Measurements from ENCODE around the gene CTNNA3.

CTNNA3 gene

DNA sequence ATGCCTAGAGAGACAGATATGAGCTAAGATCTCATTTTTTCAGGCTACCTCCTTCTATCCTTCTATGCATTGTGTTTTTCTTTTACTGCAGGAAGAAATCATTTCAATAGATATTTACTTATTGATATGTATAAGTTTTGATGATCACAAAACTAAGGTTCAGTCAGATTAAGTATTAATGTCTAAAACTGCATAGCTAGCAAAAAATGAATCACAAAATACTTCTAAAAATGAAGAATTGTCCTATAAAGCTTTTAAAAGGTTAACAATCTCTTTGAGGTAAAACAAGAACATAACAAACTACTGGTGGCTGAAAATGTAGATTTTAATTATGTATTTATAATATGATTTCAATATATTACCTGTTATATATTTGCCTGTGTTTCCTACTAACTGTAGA lies 1403.1 kb downstream of the CTNNA3 start:
- DNase-seq (ENCODE audit: low spot score), result no peak

DNA sequence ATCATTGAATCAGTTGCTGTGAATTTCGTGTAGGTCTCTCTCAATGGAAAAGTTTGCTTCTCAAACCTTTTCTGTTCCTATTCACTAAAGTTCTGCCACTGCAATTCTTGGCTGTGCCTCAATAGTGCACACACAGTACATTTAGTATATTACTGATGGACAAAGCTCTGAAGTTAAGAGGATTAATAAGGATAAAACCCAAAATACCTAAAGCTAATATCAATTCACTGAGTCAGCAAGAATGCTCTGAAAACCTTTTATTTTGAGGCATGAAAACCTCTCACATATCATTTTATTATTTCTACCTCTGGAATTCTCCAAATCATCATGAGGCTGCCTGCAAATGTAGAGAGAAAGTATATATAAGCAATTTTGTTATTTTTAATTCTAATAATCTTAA lies 1403.5 kb downstream of the CTNNA3 start:
- DNase-seq (ENCODE audit: low spot score), result no peak

DNA sequence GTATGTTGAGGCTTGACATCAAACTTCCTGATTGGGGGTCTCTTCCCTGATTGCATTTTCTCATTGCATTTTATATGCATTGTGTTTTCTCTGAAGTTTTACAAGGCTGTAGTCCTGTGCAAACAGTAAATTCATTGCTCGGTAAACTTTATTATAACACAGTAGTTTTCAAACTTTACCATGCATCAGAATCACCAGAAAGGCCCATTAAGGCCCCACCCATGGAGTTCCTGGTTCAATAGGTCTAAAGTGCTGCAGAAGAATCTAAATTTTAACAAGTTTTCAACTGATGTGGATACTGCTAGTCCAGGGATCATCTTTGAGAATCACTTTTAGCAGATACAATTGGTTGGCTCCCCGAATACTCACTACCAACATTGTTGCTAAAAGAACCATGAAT lies 1404.9 kb downstream of the CTNNA3 start:
- DNase-seq (ENCODE audit: low spot score), result no peak

DNA sequence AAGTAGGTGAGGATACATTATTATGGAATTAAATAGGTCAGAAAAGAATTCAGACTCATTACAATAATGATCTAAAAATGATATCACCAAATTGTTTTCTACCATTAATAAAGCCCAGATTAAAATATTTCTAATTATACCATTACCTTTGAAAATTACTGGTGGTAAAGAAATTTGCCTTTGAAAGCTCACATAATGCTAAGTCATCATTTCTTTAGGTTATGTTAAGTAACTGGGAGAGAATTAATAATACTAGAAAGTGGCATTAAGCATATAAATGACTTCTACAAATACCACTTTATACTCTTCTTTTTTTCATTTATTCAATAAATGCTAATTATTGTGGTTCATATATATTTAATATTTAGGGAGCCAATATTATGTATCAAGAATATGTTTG lies 1411.4 kb downstream of the CTNNA3 start:
- DNase-seq (ENCODE audit: low spot score), result no peak

DNA sequence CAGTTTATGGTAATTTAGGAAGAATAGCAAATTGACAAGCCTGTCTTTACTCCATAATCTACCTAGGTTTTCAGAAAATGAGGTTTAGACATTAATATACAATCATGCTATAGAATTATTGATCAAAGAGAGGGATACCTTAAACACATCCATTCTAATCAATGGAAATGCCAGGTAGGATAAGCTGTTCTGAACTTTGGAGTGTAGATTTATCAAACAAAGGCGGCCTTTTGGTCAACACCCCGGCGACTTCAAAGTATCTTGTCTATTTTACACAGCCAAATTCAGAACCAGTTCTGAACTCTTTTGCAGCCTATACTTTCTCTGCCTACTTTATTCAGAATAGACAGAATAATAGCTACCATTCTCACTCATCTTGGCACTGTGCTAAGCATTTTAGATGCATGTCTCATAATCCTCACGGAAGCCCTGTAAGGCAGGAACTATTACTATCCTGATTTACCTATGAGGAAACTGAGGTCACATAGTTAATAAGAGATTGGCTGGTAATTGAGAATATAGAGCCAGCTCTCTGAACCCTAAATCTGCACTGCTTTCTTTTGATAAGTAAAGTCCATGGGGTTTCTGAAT lies 1412.0 kb downstream of the CTNNA3 start:
- no peak for DNase-seq (ENCODE audit: low spot score)

DNA sequence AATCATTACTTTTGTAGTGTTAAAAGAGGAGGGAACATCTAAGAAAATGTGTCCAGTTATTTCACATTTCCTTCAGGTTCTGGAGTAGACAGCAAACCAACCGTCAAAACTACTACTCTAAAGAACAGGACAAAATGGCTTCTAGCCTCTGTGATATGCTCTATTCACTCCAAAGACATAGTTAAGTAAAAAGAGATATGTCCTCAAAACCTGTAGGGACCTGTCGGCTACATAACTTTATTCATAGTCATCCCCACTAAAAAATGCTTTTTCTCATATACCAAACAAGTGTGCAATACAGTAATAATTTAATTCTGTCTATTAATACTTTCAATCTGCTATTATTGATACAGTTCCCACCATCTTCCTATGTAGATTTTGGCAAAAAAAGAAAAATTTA lies 1412.9 kb downstream of the CTNNA3 start:
- DNase-seq (ENCODE audit: low spot score), result no peak

DNA sequence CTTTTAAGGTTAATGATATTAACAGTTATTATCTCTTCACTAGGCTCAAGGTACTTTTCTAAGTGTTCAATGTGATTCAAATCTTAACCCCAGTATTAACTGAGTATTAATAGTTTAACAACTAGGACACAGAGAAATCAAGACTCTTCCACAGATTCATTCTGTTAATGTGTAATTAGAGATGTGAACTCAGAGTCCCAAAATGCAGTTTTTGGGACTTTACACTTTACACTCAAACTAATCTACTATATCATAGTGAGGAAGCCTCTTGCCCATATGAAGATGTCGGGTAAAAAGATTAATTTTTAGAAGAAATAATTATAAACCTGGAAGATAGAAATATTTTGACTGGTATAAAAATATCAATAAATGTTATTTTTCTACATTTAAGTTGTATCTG lies 1414.7 kb downstream of the CTNNA3 start:
- DNase-seq (ENCODE audit: low spot score), result no peak

GRCh38 chr10:66277481-66277880 lies 1418.5 kb downstream of the CTNNA3 start:
- no peak for DNase-seq (ENCODE audit: low spot score)

GRCh38 chr10:66273966-66274519 lies 1422.0 kb downstream of the CTNNA3 start:
- no peak for DNase-seq (ENCODE audit: low spot score)

DNA sequence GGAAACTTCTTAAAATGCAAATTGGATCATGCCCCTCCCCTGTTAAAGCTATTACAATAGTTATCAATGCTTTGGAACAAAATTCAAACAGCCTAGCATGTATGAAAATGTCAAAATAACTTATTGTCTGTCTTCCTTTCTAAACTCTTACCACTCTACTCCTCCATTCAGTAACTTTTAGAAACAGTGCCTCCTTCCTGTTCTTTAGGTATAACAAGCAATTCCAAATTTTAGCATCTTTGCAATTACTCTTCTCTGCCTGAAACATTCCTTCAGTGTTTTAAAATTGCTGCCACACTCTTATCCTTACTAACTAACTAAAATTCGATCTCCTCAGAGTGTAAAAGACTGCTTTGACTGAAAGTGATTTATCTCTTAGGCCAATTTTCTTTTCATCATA lies 1430.6 kb downstream of the CTNNA3 start:
- DNase-seq (ENCODE audit: low spot score), result no peak

- no peak for DNase-seq (ENCODE audit: low spot score)
These were observed 1436.2 kb downstream of the CTNNA3 start for GRCh38 chr10:66259836-66260235.

- no peak for DNase-seq (ENCODE audit: low spot score)
These were observed 1437.3 kb downstream of the CTNNA3 start for GRCh38 chr10:66258693-66259092.

DNA sequence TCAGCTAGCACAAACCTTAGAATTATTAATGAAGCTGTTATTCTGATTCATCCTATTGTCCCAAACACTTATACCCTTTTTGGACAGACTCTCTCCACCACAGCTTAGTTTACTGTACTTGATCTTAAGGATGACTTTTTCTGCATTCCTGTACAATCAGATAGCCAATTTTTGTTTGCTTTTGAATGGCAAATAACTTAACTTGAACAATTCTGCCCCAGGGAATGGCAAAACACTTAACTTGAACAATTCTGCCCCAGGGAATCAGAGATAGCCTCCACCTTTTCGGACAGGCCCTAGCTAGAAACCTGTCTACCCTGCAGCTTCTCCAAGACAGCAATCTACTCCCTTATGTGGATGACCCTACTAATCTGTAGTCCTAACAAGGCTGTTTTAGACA lies 1438.2 kb downstream of the CTNNA3 start:
- no peak for DNase-seq (ENCODE audit: low spot score)

- no peak for DNase-seq (ENCODE audit: low spot score)
These were observed 1443.0 kb downstream of the CTNNA3 start for GRCh38 chr10:66252986-66253385.

DNA sequence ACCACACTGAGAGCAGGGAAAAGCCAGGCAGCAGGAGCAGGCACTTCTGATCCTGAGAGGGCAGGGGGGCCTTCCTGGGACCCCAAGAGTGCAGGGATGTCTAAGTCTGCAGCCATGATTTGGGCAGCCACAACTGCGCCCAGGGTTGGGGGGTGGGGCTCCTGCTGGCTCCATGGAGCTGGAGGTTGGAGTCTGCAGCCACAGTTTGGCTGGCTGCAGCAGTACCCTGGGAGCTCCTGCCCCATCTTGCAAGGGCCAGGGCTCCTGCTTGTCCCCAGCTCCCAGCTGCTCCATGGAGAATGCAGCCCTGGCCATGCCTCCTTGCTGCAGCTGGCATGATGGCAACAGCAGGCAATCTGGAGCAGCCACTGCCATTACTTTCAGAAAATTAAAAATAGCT lies 1449.8 kb downstream of the CTNNA3 start:
- DNase-seq (ENCODE audit: low spot score), result no peak

GRCh38 chr10:66244953-66245352 lies 1451.0 kb downstream of the CTNNA3 start:
- no peak for DNase-seq (ENCODE audit: low spot score)

GRCh38 chr10:66242885-66243284 lies 1453.1 kb downstream of the CTNNA3 start:
- no peak for DNase-seq (ENCODE audit: low spot score)

DNA sequence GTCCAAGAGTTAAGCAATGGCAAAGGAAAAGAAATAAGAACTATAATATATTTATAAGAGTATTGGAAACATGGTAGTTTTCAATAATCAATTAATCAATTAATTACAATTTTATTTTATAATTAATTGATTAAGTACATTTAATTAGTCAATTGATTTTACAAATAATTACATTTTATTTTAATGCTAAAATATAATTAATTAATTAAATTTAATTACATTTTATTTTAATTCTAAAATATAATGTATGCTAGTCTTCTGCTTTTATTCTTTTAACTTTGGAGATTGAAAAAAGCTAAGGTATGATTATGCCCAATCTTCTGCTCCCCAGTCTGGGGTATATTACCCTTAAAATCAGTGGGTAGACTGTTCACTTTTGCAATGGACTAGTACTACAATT lies 1456.9 kb downstream of the CTNNA3 start:
- no peak for DNase-seq (ENCODE audit: low spot score)

- no peak for DNase-seq (ENCODE audit: low spot score)
These were observed 1457.7 kb downstream of the CTNNA3 start for GRCh38 chr10:66238343-66238742.

DNA sequence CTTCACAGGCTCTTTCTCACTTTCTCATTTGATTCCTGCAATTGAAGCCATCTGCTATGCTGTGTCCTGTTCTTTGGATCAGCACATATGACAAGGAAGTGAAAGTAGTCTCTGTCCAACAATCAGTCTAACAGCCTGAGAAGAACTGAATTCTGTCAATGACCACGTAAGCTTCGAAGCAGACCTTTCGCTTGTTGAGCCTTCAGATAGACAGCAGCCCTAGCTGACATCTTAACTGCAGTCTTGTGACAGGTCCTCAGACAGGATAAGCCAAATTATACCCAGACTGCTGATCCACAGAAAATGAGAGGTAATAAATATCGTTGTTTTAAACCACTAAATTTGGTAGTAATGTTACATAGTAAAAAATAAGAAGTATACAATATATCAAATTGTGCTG lies 1461.1 kb downstream of the CTNNA3 start:
- DNase-seq (ENCODE audit: low spot score), result no peak

GRCh38 chr10:66228887-66229286 lies 1467.1 kb downstream of the CTNNA3 start:
- no peak for DNase-seq (ENCODE audit: low spot score)

DNA sequence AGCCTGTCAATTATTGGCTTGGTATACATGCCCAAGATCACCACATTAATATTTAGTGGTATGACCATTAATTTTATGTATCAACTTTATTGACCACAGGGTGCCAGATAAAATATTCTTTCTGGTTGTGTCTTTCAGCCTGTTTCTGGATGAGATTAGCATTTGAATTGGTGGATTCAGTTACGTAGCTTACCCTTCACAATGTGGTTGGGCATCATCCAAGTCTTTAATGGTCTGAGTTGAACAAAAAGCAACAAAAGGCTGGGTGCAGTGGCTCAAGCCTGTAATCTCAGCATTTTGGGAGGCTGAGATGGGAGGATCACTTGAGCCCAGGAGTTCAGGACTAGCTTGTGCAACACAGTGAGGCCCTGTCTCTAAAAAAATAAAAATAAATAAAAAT lies 1472.3 kb downstream of the CTNNA3 start:
- no peak for DNase-seq (ENCODE audit: low spot score)

DNA sequence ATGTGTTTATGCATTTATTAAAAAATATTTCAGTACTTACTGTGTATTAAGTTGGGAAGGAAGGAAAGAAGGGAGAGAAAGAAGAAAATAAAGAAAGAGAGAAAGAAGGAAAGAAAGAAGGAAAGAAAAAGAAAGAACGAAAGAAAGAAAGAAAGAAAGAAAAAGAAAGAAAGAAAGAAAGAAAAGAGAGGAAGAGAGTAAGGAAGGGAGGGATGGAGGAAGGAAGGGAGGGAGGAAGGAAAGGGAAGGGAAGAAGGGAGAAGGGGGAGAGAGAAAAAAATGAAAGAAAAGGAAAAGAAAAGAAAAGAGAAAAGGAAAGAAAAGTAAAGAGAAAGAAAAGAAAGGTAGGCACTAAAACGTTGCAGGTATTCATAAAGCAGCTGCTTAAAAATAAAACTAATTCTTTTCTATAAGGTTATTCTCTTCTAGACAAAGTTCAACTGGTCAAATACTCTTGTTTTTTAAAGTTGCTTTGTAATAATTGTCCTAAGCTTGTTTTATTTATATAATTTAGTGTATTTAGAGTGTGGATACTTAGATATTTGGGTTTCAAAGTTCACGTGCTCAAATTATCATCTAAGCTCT lies 1473.4 kb downstream of the CTNNA3 start:
- no peak for DNase-seq (ENCODE audit: low spot score)

DNA sequence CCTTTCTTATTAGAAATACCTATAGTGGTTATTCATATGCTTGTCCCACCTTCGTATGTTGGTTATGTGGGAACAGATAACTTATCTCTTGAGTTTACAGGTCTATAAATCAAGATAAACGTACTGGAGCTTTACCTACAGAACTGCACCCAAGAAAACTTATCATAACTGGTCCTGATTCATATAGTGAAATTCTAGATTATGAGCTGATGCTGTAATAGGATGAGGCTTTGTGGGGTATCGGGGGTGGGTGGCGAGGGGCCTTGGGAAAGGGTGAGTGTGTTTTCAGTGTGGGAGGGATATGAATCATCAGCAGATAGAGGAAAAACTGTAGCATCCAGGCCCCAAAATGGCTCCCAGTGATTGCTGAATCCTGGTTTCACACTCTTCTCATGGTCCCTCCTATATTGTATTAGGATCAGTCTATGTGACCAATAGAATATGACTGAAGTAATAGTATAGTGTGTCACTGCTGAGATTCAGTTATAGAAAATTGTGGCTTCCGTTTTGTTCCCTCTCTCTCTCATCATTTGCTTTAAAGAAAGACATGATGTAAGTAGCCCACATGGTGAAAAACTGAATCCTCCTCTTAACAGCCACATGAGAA lies 1476.9 kb downstream of the CTNNA3 start:
- DNase-seq (ENCODE audit: low spot score), result no peak
